WTC11 (cell line): ENCODE data around the gene RIC8A. TPM values are rescaled to one million over a fixed set of nuclear protein-coding genes. Genes with fewer than 3 reads are reported as not detected.

Experiments used
- ATAC-seq: fragments of 200-7000 bp; cut with Tn5 transposase; 2 replicates; pipeline ENCODE4 v1.10.0; 2021; ENCODE audit warnings: mild to moderate bottlenecking, moderate library complexity
- CTCF ChIA-PET: fragments of 300-600 bp; sonication (Branson Sonifier 250); formaldehyde crosslinking; loops from one replicate; lab custom pipeline; 2021; ENCODE audit warnings: antibody characterized with exemption; lab: Charles Lee
- POLR2A ChIA-PET: fragments of 350-600 bp; sonication (Branson Sonifier 250); formaldehyde crosslinking; loops from one replicate; lab custom pipeline; 2021; ENCODE audit warnings: antibody characterized with exemption; lab: Charles Lee
- DNase-seq: peaks from one replicate; pipeline ENCODE4 v3.0.0; 2021; ENCODE audit warnings: low spot score
- H3K27ac Mint-ChIP-seq: 2 replicates; pipeline ENCODE4 v1.8.0; 2021; ENCODE audit warnings: mixed read lengths
- H3K27me3 Mint-ChIP-seq: 2 replicates; pipeline ENCODE4 v1.8.0; 2021; ENCODE audit warnings: low read depth, mild to moderate bottlenecking, moderate library complexity, mixed read lengths
- H3K36me3 Mint-ChIP-seq: 2 replicates; pipeline ENCODE4 v1.8.0; 2021; ENCODE audit warnings: mixed read lengths
- H3K4me1 Mint-ChIP-seq: 2 replicates; pipeline ENCODE4 v1.8.0; 2022; ENCODE audit warnings: mixed read lengths
- H3K4me3 Mint-ChIP-seq: 2 replicates; pipeline ENCODE4 v1.8.0; 2021; ENCODE audit warnings: mild to moderate bottlenecking, moderate library complexity, mixed read lengths
- H3K9me3 Mint-ChIP-seq: 2 replicates; pipeline ENCODE4 v1.8.0; 2021; ENCODE audit warnings: mixed read lengths
- FOXK1 ChIP-seq: sonication (generic); formaldehyde crosslinking; IDR thresholded peaks from 2 replicates; pipeline ENCODE4 v1.8.0; 2022; ENCODE audit warnings: mild to moderate bottlenecking, moderate library complexity, missing genetic modification reagents
- FOXP4 ChIP-seq: sonication (generic); formaldehyde crosslinking; IDR thresholded peaks from 2 replicates; pipeline ENCODE4 v1.8.0; 2022; ENCODE audit warnings: mild to moderate bottlenecking, missing genetic modification reagents
- HMGA2 ChIP-seq: fragments of 250-450 bp; sonication (Bioruptor Pico); IDR thresholded peaks from 2 replicates; pipeline ENCODE4 v1.4.0; 2021; ENCODE audit warnings: mild to moderate bottlenecking, moderate library complexity
- KAT7 ChIP-seq: sonication (generic); formaldehyde crosslinking; IDR thresholded peaks from 2 replicates; pipeline ENCODE4 v1.8.1; 2023; ENCODE audit warnings: missing genetic modification reagents, mild to moderate bottlenecking, borderline replicate concordance
- NFATC4 ChIP-seq: fragments of 250-450 bp; sonication (Bioruptor Pico); IDR thresholded peaks from 2 replicates; pipeline ENCODE4 v1.9.0; 2021; ENCODE audit warnings: mild to moderate bottlenecking
- TEAD1 ChIP-seq: sonication (generic); formaldehyde crosslinking; IDR thresholded peaks from 2 replicates; pipeline ENCODE4 v1.8.0; 2022; ENCODE audit warnings: mild to moderate bottlenecking, missing genetic modification reagents
- TEAD4 ChIP-seq: sonication (generic); formaldehyde crosslinking; IDR thresholded peaks from 2 replicates; pipeline ENCODE4 v1.8.0; 2022; ENCODE audit warnings: mild to moderate bottlenecking, missing genetic modification reagents
- TP53 ChIP-seq: sonication (generic); formaldehyde crosslinking; IDR thresholded peaks from 2 replicates; pipeline ENCODE4 v1.8.1; 2023; ENCODE audit warnings: mild to moderate bottlenecking, missing genetic modification reagents
- ZNF138 ChIP-seq: sonication (generic); formaldehyde crosslinking; conservative IDR thresholded peaks from 2 replicates; pipeline ENCODE4 v1.8.1; 2022; ENCODE audit warnings: mild to moderate bottlenecking, moderate library complexity, missing genetic modification reagents
- ZNF219 ChIP-seq: sonication (generic); formaldehyde crosslinking; IDR thresholded peaks from 2 replicates; pipeline ENCODE4 v1.8.0; 2023; ENCODE audit warnings: missing genetic modification reagents, mild to moderate bottlenecking, borderline replicate concordance
- ZNF317 ChIP-seq: sonication (generic); formaldehyde crosslinking; IDR thresholded peaks from 2 replicates; pipeline ENCODE4 v1.8.1; 2023; ENCODE audit warnings: low read depth, mild to moderate bottlenecking, moderate library complexity, missing genetic modification reagents, borderline replicate concordance
- ZNF671 ChIP-seq: fragments of 250-450 bp; sonication (Bioruptor Pico); IDR thresholded peaks from 2 replicates; pipeline ENCODE4 v1.8.0; 2021; ENCODE audit warnings: mild to moderate bottlenecking
- total RNA-seq: library from RNA; stranded (reverse); gene quantifications from 3 replicates; pipeline ENCODE4 v1.2.3, GENCODE V29; 2021
- TF ChIP-seq, protein P1 (sequence below): sonication (generic); formaldehyde crosslinking; IDR thresholded peaks from 2 replicates; pipeline ENCODE4 v1.8.1; 2022; ENCODE audit warnings: mild to moderate bottlenecking, missing genetic modification reagents, moderate library complexity, borderline replicate concordance
- TF ChIP-seq, protein P2 (sequence below): fragments of 250-450 bp; sonication (Bioruptor Pico); IDR thresholded peaks from 2 replicates; pipeline ENCODE4 v2.1.2; 2022; ENCODE audit warnings: mild to moderate bottlenecking, moderate library complexity
- TF ChIP-seq, protein P3 (sequence below): sonication (generic); formaldehyde crosslinking; IDR thresholded peaks from 2 replicates; pipeline ENCODE4 v1.8.0; 2022; ENCODE audit warnings: missing genetic modification reagents
- TF ChIP-seq, protein P4 (sequence below): sonication (generic); formaldehyde crosslinking; IDR thresholded peaks from 2 replicates; pipeline ENCODE4 v1.8.1; 2023; ENCODE audit warnings: mild to moderate bottlenecking, missing genetic modification reagents

RIC8A gene
- total RNA-seq, 1 experiment from 2014 or later = 68.3 TPM

DNA sequence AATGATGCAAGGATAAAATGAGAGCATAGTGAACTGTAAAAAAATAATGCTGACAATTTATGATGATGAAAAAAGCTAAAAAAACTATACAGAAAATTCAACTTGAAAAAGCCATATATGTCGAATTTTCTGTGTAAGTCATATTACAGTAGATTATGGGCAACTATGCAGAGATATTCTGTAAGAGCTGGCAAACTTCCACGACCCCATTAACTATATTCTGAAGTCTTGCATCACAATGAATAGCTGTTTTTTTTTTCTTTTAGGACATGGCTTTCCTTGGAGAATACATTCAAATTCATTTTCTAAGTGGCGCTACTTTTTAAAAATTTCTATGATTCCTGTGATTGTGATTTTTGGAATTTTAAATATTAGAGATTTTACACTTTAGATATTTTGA, 47.7 kb downstream of the RIC8A start (continued):
- no peak for TF ChIP-seq FOXP4

DNA sequence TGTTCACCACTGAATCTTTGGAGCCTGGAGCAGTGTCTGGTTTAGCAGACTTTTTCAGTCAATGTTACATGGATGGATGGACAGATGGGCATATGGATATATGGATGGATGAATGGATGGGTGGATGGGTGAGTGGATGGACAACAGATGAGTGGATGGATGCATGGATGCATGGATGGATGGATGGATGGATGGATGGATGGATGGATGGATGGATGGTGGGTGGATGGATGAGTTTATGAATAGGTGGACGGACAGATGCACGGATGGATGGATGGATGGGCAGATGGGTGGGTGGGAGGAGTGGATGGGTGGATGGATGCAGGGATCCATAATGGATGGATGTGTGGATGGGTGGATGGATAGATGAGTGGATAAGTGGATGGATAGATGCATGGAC, 48.3 kb downstream of the RIC8A start:
- DNase-seq = no peak

More for the DNA sequence above, 48.3 kb downstream of the RIC8A start:
- ChIA-PET CTCF (no interaction called here), POLR2A (no interaction called here)
- Mint-ChIP-seq H3K9me3 (peaks cover 7% of the 10 kb centered on the region), H3K27me3 (peaks cover 4% of the 10 kb centered on the region; the same call in 1 of the 2 replicates), H3K4me1 (peaks cover 3% of the 10 kb centered on the region; the same call in 1 of the 2 replicates), H3K27ac (no peak overlapping the region), H3K4me3 (no peak overlapping the region), H3K36me3 (peaks cover 32% of the 10 kb centered on the region)
- ATAC-seq = no peak
- TF ChIP-seq ZNF317 (CRISPR knock-in tag) (no peak), KAT7 (CRISPR knock-in tag) (no peak), FOXK1 (CRISPR knock-in tag) (no peak), TP53 (CRISPR knock-in tag) (no peak), ZNF219 (CRISPR knock-in tag) (no peak), TEAD1 (no peak), FOXP4 (no peak), NFATC4 (CRISPR knock-in tag) (no peak), ZNF671 (CRISPR knock-in tag) (no peak), TEAD4 (CRISPR knock-in tag) (no peak), ZNF138 (CRISPR knock-in tag) (no peak), HMGA2 (CRISPR knock-in tag) (no peak)
- TF ChIP-seq, protein P1, sequence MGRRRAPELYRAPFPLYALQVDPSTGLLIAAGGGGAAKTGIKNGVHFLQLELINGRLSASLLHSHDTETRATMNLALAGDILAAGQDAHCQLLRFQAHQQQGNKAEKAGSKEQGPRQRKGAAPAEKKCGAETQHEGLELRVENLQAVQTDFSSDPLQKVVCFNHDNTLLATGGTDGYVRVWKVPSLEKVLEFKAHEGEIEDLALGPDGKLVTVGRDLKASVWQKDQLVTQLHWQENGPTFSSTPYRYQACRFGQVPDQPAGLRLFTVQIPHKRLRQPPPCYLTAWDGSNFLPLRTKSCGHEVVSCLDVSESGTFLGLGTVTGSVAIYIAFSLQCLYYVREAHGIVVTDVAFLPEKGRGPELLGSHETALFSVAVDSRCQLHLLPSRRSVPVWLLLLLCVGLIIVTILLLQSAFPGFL (CRISPR knock-in tag) = no peak
- TF ChIP-seq, protein P2, sequence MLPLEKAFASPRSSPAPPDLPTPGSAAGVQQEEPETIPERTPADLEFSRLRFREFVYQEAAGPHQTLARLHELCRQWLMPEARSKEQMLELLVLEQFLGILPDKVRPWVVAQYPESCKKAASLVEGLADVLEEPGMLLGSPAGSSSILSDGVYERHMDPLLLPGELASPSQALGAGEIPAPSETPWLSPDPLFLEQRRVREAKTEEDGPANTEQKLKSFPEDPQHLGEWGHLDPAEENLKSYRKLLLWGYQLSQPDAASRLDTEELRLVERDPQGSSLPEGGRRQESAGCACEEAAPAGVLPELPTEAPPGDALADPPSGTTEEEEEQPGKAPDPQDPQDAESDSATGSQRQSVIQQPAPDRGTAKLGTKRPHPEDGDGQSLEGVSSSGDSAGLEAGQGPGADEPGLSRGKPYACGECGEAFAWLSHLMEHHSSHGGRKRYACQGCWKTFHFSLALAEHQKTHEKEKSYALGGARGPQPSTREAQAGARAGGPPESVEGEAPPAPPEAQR (CRISPR knock-in tag) = no peak
- TF ChIP-seq, protein P3, sequence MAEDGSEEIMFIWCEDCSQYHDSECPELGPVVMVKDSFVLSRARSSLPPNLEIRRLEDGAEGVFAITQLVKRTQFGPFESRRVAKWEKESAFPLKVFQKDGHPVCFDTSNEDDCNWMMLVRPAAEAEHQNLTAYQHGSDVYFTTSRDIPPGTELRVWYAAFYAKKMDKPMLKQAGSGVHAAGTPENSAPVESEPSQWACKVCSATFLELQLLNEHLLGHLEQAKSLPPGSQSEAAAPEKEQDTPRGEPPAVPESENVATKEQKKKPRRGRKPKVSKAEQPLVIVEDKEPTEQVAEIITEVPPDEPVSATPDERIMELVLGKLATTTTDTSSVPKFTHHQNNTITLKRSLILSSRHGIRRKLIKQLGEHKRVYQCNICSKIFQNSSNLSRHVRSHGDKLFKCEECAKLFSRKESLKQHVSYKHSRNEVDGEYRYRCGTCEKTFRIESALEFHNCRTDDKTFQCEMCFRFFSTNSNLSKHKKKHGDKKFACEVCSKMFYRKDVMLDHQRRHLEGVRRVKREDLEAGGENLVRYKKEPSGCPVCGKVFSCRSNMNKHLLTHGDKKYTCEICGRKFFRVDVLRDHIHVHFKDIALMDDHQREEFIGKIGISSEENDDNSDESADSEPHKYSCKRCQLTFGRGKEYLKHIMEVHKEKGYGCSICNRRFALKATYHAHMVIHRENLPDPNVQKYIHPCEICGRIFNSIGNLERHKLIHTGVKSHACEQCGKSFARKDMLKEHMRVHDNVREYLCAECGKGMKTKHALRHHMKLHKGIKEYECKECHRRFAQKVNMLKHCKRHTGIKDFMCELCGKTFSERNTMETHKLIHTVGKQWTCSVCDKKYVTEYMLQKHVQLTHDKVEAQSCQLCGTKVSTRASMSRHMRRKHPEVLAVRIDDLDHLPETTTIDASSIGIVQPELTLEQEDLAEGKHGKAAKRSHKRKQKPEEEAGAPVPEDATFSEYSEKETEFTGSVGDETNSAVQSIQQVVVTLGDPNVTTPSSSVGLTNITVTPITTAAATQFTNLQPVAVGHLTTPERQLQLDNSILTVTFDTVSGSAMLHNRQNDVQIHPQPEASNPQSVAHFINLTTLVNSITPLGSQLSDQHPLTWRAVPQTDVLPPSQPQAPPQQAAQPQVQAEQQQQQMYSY (CRISPR knock-in tag) = no peak
- TF ChIP-seq, protein P4, sequence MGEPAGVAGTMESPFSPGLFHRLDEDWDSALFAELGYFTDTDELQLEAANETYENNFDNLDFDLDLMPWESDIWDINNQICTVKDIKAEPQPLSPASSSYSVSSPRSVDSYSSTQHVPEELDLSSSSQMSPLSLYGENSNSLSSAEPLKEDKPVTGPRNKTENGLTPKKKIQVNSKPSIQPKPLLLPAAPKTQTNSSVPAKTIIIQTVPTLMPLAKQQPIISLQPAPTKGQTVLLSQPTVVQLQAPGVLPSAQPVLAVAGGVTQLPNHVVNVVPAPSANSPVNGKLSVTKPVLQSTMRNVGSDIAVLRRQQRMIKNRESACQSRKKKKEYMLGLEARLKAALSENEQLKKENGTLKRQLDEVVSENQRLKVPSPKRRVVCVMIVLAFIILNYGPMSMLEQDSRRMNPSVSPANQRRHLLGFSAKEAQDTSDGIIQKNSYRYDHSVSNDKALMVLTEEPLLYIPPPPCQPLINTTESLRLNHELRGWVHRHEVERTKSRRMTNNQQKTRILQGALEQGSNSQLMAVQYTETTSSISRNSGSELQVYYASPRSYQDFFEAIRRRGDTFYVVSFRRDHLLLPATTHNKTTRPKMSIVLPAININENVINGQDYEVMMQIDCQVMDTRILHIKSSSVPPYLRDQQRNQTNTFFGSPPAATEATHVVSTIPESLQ (CRISPR knock-in tag) = no peak
